Measurements from ENCODE around the gene TMPRSS3. TPM values are rescaled to one million over a fixed set of nuclear protein-coding genes. Genes with fewer than 3 reads are reported as not detected.
A peak's percentile ranks its signal among the peaks of the same experiment; 100 is the strongest.

The TMPRSS3 gene
- total RNA-seq, 2 donors from 2014 or later, result not detected

DNA sequence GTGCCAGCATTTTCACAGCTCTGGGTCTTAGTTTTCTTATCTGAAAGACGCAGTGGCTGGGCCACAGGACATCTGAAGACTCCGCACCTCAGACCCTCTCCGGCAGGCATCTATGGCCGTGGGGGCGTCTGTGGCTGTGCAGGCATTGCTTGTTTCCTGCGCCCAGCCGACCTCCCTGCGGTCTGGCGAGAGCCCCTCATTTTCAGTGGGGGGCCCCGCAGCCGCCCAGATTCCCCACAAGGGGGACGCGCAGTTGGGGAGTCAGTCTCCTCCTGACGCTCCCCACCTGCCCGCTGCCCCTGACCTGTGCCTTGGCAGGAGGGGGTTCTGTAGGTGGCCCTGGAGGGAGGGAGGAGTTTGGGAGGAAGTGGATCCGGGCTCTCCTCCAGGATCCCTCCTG is 26.0 kb downstream of the TMPRSS3 start:
- no peak for DNase-seq
- Histone ChIP-seq H3K9me3 (ENCODE audit: control insufficient read depth, low read length) (no peaks in the 10 kb centered on the region), H3K36me3 (ENCODE audit: control insufficient read depth, insufficient read depth, low read length) (no peaks in the 10 kb centered on the region), H3K4me1 (ENCODE audit: control insufficient read depth, insufficient read depth, low read length) (peaks cover 4% of the 10 kb centered on the region), H3K27ac (ENCODE audit: low read depth, low read length) (no peak overlapping the region), H3K9ac (ENCODE audit: extremely low read depth, low read length, poor library complexity, severe bottlenecking) (no peak overlapping the region), H3K27me3 (ENCODE audit: control insufficient read depth, insufficient read depth, low read length, poor library complexity, severe bottlenecking) (no peaks in the 10 kb centered on the region), H3K4me3 (ENCODE audit: low read length) (no peak overlapping the region)
- TF ChIP-seq, protein P1, sequence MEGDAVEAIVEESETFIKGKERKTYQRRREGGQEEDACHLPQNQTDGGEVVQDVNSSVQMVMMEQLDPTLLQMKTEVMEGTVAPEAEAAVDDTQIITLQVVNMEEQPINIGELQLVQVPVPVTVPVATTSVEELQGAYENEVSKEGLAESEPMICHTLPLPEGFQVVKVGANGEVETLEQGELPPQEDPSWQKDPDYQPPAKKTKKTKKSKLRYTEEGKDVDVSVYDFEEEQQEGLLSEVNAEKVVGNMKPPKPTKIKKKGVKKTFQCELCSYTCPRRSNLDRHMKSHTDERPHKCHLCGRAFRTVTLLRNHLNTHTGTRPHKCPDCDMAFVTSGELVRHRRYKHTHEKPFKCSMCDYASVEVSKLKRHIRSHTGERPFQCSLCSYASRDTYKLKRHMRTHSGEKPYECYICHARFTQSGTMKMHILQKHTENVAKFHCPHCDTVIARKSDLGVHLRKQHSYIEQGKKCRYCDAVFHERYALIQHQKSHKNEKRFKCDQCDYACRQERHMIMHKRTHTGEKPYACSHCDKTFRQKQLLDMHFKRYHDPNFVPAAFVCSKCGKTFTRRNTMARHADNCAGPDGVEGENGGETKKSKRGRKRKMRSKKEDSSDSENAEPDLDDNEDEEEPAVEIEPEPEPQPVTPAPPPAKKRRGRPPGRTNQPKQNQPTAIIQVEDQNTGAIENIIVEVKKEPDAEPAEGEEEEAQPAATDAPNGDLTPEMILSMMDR (conservative IDR thresholded peaks at IDR 0.05), result peak; percentile 52
- H3K36me3 Mint-ChIP-seq (ENCODE audit: low read depth), result no peaks in the 10 kb centered on the region
- H3K4me3 Mint-ChIP-seq, result no peak overlapping the region
- peaks cover 11% of the 10 kb centered on the region for H3K4me1 Mint-ChIP-seq
- no peak overlapping the region for H3K27ac Mint-ChIP-seq
- no peaks in the 10 kb centered on the region for H3K9me3 Mint-ChIP-seq
- WGBS, 2 experiments (ENCODE audit: insufficient coverage in 1 of 2, insufficient read length in 1 of 2), result 83 to 94% methylated on average over 4 to 15 of the region's 16 CpGs
- no peaks in the 10 kb centered on the region for H3K27me3 Mint-ChIP-seq (ENCODE audit: insufficient read depth)

DNA sequence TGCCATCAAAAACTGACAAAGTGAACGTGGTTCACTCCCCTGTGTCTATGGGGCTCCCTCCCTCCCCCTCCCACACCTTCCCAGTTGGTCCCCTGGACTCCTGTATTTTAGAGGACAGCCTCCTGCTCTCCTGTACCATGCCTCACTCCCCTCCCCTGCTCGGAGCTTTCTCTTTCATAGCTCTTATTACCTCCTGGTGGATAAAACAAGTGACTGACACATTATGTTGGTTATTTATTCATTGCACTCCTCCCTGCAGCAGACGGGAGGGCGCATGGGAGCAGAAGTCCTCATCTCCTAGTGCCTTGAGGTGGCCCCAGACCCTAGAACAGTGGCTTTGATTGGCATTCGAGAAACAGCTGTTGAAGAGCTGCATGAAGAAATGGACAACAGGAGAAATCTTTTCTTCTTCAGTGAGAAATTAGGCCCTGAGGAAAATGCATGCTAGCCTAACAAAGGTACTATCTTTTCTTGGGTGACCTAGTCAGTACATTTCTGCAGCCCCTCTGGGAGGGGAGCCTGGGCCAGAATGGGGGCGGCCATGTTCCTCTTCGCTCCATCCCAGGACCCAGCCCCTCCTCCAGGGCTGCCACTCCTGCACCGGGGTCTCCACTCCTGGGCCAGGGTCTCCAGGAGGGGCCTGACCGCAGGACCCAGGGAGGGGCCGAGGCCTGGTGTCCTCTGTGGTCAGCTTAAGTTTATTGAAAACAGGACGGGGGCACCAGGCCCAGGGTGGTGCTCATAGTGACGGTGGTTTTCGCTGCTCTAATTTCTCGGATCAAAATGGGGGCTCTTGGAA is 28.3 kb downstream of the TMPRSS3 start:
- 90 to 91% methylated on average over 10 to 14 of the region's 14 CpGs for WGBS, 2 experiments (ENCODE audit: insufficient coverage in 1 of 2, insufficient read length in 1 of 2)
- Mint-ChIP-seq H3K4me3 (no peak overlapping the region), H3K27ac (no peak overlapping the region), H3K27me3 (ENCODE audit: insufficient read depth) (peaks cover 2% of the 10 kb centered on the region), H3K36me3 (ENCODE audit: low read depth) (no peaks in the 10 kb centered on the region), H3K4me1 (peaks cover 11% of the 10 kb centered on the region), H3K9me3 (no peaks in the 10 kb centered on the region)
- no peak for DNase-seq
- TF ChIP-seq, protein P1 (conservative IDR thresholded peaks at IDR 0.05), result no peak
- Histone ChIP-seq H3K4me3 (ENCODE audit: low read length) (no peak overlapping the region), H3K27ac (ENCODE audit: low read depth, low read length) (no peak overlapping the region), H3K27me3 (ENCODE audit: control insufficient read depth, insufficient read depth, low read length, poor library complexity, severe bottlenecking) (no peaks in the 10 kb centered on the region), H3K4me1 (ENCODE audit: control insufficient read depth, insufficient read depth, low read length) (peaks cover 4% of the 10 kb centered on the region), H3K36me3 (ENCODE audit: control insufficient read depth, insufficient read depth, low read length) (no peaks in the 10 kb centered on the region), H3K9me3 (ENCODE audit: control insufficient read depth, low read length) (no peaks in the 10 kb centered on the region), H3K9ac (ENCODE audit: extremely low read depth, low read length, poor library complexity, severe bottlenecking) (no peak overlapping the region)

DNA sequence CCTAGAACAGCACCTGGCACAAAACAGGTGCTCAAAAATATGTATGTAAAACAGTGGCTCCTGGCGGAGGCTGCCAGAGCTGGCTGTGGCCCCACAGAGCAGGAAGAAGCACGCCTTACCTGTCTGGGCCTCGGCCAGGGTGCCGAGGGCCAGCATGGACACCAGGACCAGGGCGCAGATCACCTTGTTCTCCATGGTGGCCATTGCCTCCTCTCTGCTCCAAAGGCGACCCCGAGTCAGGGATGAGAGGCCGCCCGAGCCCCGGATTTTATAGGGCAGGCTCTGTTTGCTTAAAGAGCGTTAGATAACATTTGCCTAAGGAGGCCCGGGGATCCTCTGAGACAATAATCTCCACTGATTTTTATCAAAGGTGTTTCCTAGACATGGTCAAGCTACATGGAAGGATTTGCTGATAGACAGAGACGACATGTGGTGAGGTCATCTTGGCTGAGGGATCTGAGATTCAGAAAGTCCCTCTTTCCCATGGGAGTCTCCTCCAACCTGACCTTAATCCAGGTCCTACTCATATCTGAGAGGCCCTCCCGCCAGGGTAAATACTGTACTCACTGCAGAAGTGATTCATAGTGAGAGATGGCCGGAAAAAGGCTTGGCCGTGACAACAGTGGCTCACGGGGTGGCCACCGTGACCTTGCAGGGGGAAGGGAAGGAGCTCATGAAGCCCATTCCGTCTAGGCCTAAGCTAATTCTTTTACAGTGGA is 29.4 kb downstream of the TMPRSS3 start, which contains the start of gene TFF1:
TFF1 (minus strand) TSS at position 244 of the 719 bp plus-strand sequence; CDS start at position 204, 40 bp downstream.
- 88 to 90% methylated on average over 17 to 19 of the region's 19 CpGs for WGBS, 2 experiments (ENCODE audit: insufficient coverage in 1 of 2, insufficient read length in 1 of 2)
- Mint-ChIP-seq H3K36me3 (ENCODE audit: low read depth) (no peaks in the 10 kb centered on the region), H3K27ac (no peak within 1 kb of the TSS), H3K4me1 (peaks cover 11% of the 10 kb centered on the region), H3K4me3 (no peak within 1 kb of the TSS), H3K27me3 (ENCODE audit: insufficient read depth) (peaks cover 2% of the 10 kb centered on the region), H3K9me3 (no peaks in the 10 kb centered on the region)
- Histone ChIP-seq H3K9me3 (ENCODE audit: control insufficient read depth, low read length) (no peaks in the 10 kb centered on the region), H3K36me3 (ENCODE audit: control insufficient read depth, insufficient read depth, low read length) (no peaks in the 10 kb centered on the region), H3K27me3 (ENCODE audit: control insufficient read depth, insufficient read depth, low read length, poor library complexity, severe bottlenecking) (no peaks in the 10 kb centered on the region), H3K4me1 (ENCODE audit: control insufficient read depth, insufficient read depth, low read length) (peaks cover 4% of the 10 kb centered on the region), H3K9ac (ENCODE audit: extremely low read depth, low read length, poor library complexity, severe bottlenecking) (no peak within 1 kb of the TSS), H3K4me3 (ENCODE audit: low read length) (no peak within 1 kb of the TSS), H3K27ac (ENCODE audit: low read depth, low read length) (no peak within 1 kb of the TSS)
- no peak for DNase-seq
- TF ChIP-seq, protein P1 (conservative IDR thresholded peaks at IDR 0.05), result no peak
